Activated T-cell treated with anti-CD3 and anti-CD28 coated beads, Interleukin-2, amount 50 U/mL, for 48 hours (primary cell): Measurements from ENCODE around the gene MCC.

Experiments
- DNase-seq, 2 experiments: peaks; one replicate each; pipeline ENCODE4 v3.0.0-alpha.2; 2020

MCC gene

GRCh38 chr5:113166261-113166660, 322.0 kb downstream of the MCC start:
- no peak for DNase-seq

- no peak for DNase-seq
These were observed 324.2 kb downstream of the MCC start for GRCh38 chr5:113164021-113164420.

- no peak for DNase-seq
These were observed 324.9 kb downstream of the MCC start for GRCh38 chr5:113163328-113163727.

- DNase-seq, result no peak
These were observed 325.5 kb downstream of the MCC start for GRCh38 chr5:113162770-113163169.

- no peak for DNase-seq
These were observed 326.0 kb downstream of the MCC start for GRCh38 chr5:113162208-113162607.

- no peak for DNase-seq
These were observed 326.4 kb downstream of the MCC start for GRCh38 chr5:113161806-113162205.

GRCh38 chr5:113157886-113158285, 330.4 kb downstream of the MCC start:
- DNase-seq, result no peak

- DNase-seq, result no peak
These were observed 331.9 kb downstream of the MCC start for GRCh38 chr5:113156271-113156877.

GRCh38 chr5:113153512-113154097, 334.6 kb downstream of the MCC start:
- no peak for DNase-seq

GRCh38 chr5:113152380-113152740, 335.9 kb downstream of the MCC start:
- DNase-seq, result no peak

GRCh38 chr5:113151641-113152379, 336.4 kb downstream of the MCC start:
- no peak for DNase-seq

GRCh38 chr5:113150821-113151220, 337.4 kb downstream of the MCC start:
- no peak for DNase-seq

- DNase-seq, result no peak
These were observed 338.0 kb downstream of the MCC start for GRCh38 chr5:113150221-113150620.

- no peak for DNase-seq
These were observed 340.7 kb downstream of the MCC start for GRCh38 chr5:113147537-113147936.

GRCh38 chr5:113147101-113147508, 341.1 kb downstream of the MCC start:
- DNase-seq, result no peak

GRCh38 chr5:113145757-113146387, 342.4 kb downstream of the MCC start:
- DNase-seq, result no peak

- no peak for DNase-seq
These were observed 346.1 kb downstream of the MCC start for GRCh38 chr5:113142186-113142585.

- DNase-seq, result no peak
These were observed 347.2 kb downstream of the MCC start for GRCh38 chr5:113140837-113141671.

GRCh38 chr5:113133211-113133975, 354.9 kb downstream of the MCC start:
- DNase-seq, result no peak

- DNase-seq, result no peak
These were observed 355.7 kb downstream of the MCC start for GRCh38 chr5:113132564-113132963.

- no peak for DNase-seq
These were observed 359.5 kb downstream of the MCC start for GRCh38 chr5:113128641-113129330.

GRCh38 chr5:113128082-113128481, 360.2 kb downstream of the MCC start:
- no peak for DNase-seq
